ENCODE data around the gene SSB.

- no peak for TF ChIP-seq EP300 (IDR thresholded peaks at IDR 0.05)
- TF ChIP-seq POLR2A (IDR thresholded peaks at IDR 0.05) = no peak
- no peak for TF ChIP-seq CTCF (IDR thresholded peaks at IDR 0.05)
Observed at GRCh38 chr2:169761970-169762292, 36.7 kb upstream of the SSB start.
